ENCODE results near the gene ANAPC7. TPM values are rescaled to one million over a fixed set of nuclear protein-coding genes. Genes with fewer than 3 reads are reported as not detected.

The ANAPC7 gene
- total and polyA plus RNA-seq, 2 donors from 2014 or later: 31.3 to 47.8 TPM

DNA sequence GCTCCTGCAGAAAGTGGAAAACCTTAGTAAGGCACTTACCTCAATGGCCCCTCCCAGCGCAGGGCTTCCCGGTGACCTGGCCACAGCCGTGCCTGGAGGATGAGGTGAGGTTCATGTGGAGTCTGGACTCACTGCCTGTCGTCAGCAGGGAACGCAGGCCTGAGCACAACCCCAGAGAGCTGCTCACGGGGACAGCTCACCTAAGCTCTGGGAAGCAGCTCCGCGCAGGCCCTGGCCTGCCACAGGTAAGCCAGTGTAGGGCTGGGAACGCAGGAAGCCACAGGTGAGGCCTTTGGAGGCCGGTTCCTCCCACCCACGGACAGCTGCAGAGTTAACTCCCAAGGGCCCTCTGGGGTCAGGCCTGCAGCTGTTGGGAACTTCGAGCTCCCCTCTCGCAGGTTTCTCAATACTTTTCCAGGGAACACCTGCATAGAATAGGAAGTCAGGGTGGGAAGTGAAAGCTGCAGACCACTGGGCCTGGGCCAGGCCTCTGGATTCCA, 32.7 kb downstream of the ANAPC7 start:
- intact Hi-C loops (cut with DNase I): no loop called here
- no peak for DNase-seq
- TF ChIP-seq, protein P1, sequence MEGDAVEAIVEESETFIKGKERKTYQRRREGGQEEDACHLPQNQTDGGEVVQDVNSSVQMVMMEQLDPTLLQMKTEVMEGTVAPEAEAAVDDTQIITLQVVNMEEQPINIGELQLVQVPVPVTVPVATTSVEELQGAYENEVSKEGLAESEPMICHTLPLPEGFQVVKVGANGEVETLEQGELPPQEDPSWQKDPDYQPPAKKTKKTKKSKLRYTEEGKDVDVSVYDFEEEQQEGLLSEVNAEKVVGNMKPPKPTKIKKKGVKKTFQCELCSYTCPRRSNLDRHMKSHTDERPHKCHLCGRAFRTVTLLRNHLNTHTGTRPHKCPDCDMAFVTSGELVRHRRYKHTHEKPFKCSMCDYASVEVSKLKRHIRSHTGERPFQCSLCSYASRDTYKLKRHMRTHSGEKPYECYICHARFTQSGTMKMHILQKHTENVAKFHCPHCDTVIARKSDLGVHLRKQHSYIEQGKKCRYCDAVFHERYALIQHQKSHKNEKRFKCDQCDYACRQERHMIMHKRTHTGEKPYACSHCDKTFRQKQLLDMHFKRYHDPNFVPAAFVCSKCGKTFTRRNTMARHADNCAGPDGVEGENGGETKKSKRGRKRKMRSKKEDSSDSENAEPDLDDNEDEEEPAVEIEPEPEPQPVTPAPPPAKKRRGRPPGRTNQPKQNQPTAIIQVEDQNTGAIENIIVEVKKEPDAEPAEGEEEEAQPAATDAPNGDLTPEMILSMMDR (IDR thresholded peaks at IDR 0.05; ENCODE audit: borderline replicate concordance, extremely low read depth, insufficient read depth): no peak
- Histone ChIP-seq H3K9ac (ENCODE audit: low read length in 3 of 3) (no peak overlapping the region), H3K4me1 (ENCODE audit: control insufficient read depth in 2 of 3, insufficient read depth in 2 of 3, low read depth in 1 of 3, low read length in 3 of 3) (no peaks in the 10 kb centered on the region), H3K27me3 (ENCODE audit: control insufficient read depth, insufficient read depth, low read length) (no peaks in the 10 kb centered on the region), H3K36me3 (ENCODE audit: control insufficient read depth in 2 of 3, insufficient read depth in 3 of 3, low read length in 3 of 3) (peaks cover 6 to 32% (median 18%) of the 10 kb centered on the region in 3 donors), H3K9me3 (ENCODE audit: control insufficient read depth in 2 of 3, insufficient read depth in 1 of 3, low read length in 3 of 3) (no peaks in the 10 kb centered on the region), H3K27ac (ENCODE audit: low read depth in 2 of 2, low read length in 2 of 2) (no peak overlapping the region), H3K4me3 (ENCODE audit: low read length in 3 of 3) (no peak overlapping the region)
- FAIRE-seq: no peak

DNA sequence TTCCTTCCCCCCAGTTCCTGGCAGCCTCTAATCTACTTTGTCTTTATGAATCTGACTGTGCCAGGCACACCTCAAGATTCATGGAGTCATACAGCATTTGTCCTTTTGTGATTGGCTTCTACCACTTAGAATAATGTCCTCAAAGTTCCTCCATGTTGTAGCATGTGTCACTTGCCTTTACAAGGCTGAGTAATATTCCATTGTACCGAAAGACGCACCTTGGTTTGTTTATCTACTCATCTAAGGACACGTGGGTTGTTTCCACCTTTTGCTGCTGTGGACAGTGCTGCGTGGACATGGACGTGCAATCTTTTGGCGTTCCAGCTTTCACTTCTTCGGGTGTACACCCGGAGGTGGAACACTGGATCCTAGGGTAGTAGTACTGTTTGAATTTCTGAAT, 33.5 kb downstream of the ANAPC7 start:
- TF ChIP-seq, protein P1 (IDR thresholded peaks at IDR 0.05; ENCODE audit: borderline replicate concordance, extremely low read depth, insufficient read depth): no peak
- DNase-seq (no peak), FAIRE-seq (no peak)
- Histone ChIP-seq H3K4me3 (ENCODE audit: low read length in 3 of 3) (no peak overlapping the region), H3K27me3 (ENCODE audit: control insufficient read depth, insufficient read depth, low read length) (no peaks in the 10 kb centered on the region), H3K27ac (ENCODE audit: low read depth in 2 of 2, low read length in 2 of 2) (no peak overlapping the region), H3K36me3 (ENCODE audit: control insufficient read depth in 2 of 3, insufficient read depth in 3 of 3, low read length in 3 of 3) (peaks cover 3 to 26% (median 10%) of the 10 kb centered on the region in 3 donors), H3K9me3 (ENCODE audit: control insufficient read depth in 2 of 3, insufficient read depth in 1 of 3, low read length in 3 of 3) (no peaks in the 10 kb centered on the region), H3K9ac (ENCODE audit: low read length in 3 of 3) (no peak overlapping the region), H3K4me1 (ENCODE audit: control insufficient read depth in 2 of 3, insufficient read depth in 2 of 3, low read depth in 1 of 3, low read length in 3 of 3) (no peaks in the 10 kb centered on the region)
- intact Hi-C loops (cut with DNase I): no loop called here

DNA sequence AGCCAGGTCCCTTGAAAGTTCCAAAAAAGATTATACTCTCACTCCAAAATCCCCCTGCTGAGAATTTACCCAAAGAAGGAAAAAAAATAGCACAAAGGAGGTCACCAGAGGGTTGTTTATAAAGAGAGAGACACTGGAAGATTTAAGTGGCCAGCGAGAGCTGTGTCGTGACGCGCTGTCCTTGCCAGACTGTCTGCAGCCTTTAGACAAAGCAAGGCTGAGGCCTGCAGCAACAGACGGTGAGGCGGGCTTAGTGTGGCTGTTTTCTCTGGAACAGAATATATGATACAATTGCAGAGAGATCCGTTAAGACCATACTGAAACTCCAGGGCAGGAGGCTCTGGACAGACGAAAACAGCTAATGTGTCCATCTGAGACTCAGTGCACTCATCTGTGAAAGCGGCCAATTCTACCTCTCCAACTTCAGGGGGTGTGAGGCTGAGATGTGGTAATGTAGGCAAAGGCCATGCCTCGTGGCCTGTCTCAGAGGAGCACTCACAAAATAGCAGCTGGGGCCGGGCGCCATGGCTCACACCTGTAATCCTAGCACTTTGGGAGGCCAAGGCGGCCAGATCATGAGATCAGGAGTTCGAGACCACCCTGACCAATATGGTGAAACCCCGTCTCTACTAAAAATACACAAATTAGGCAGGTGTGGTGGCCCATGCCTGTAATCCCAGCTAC, 36.2 kb downstream of the ANAPC7 start:
- Histone ChIP-seq H3K27ac (ENCODE audit: low read depth in 2 of 2, low read length in 2 of 2) (no peak overlapping the region), H3K4me1 (ENCODE audit: control insufficient read depth in 2 of 3, insufficient read depth in 2 of 3, low read depth in 1 of 3, low read length in 3 of 3) (no peaks in the 10 kb centered on the region), H3K9ac (ENCODE audit: low read length in 3 of 3) (no peak overlapping the region), H3K4me3 (ENCODE audit: low read length in 3 of 3) (no peak overlapping the region), H3K9me3 (ENCODE audit: control insufficient read depth in 2 of 3, insufficient read depth in 1 of 3, low read length in 3 of 3) (no peaks in the 10 kb centered on the region), H3K27me3 (ENCODE audit: control insufficient read depth, insufficient read depth, low read length) (no peaks in the 10 kb centered on the region), H3K36me3 (ENCODE audit: control insufficient read depth in 2 of 3, insufficient read depth in 3 of 3, low read length in 3 of 3) (peaks cover 0 to 4% (median 3%) of the 10 kb centered on the region in 3 donors)
- intact Hi-C loops (cut with DNase I): no loop called here
- no peak for FAIRE-seq
- peak in 3 of 5 donors; percentile 21 to 68 (median 40) for DNase-seq
- TF ChIP-seq, protein P1 (IDR thresholded peaks at IDR 0.05; ENCODE audit: borderline replicate concordance, extremely low read depth, insufficient read depth): no peak

Data from kidney (tissue), 14 donors.